ENCODE data around the gene CLK1.
"Not testable (repeated sequence)": the region's sequence is repeated elsewhere in the genome, so short reads cannot be mapped to it uniquely, and the experiment has no call there.

The CLK1 gene

GRCh38 chr2:200850512-200851256 is 13.8 kb downstream of the CLK1 start:
- no peak for DNase-seq

- no peak for DNase-seq
These were observed 16.5 kb downstream of the CLK1 start for GRCh38 chr2:200847939-200848338.

- no peak for DNase-seq
These were observed 17.2 kb downstream of the CLK1 start for GRCh38 chr2:200847269-200847668.

- no peak for DNase-seq
These were observed 18.7 kb downstream of the CLK1 start for GRCh38 chr2:200845669-200846325.

GRCh38 chr2:200845194-200845593 is 19.3 kb downstream of the CLK1 start:
- DNase-seq, result no peak

GRCh38 chr2:200843993-200844948 is 20.2 kb downstream of the CLK1 start:
- DNase-seq, result no peak

GRCh38 chr2:200839513-200839912 is 24.9 kb downstream of the CLK1 start:
- DNase-seq, result no peak

GRCh38 chr2:200834701-200835100 is 29.8 kb downstream of the CLK1 start:
- no peak for DNase-seq

GRCh38 chr2:200829258-200829655 is 35.2 kb downstream of the CLK1 start:
- DNase-seq, result no peak

- DNase-seq, result no peak
These were observed 35.7 kb downstream of the CLK1 start for GRCh38 chr2:200828572-200829257.

GRCh38 chr2:200828104-200828503 is 36.4 kb downstream of the CLK1 start:
- no peak for DNase-seq

- DNase-seq, result no peak
These were observed 42.7 kb downstream of the CLK1 start for GRCh38 chr2:200821686-200822245.

- DNase-seq, result no peak
These were observed 43.8 kb downstream of the CLK1 start for GRCh38 chr2:200820573-200821234.

GRCh38 chr2:200818732-200819131 is 45.7 kb downstream of the CLK1 start:
- DNase-seq, result not testable (repeated sequence)

GRCh38 chr2:200814917-200815316 is 49.5 kb downstream of the CLK1 start:
- DNase-seq, result no peak

- DNase-seq, result no peak
These were observed 50.1 kb downstream of the CLK1 start for GRCh38 chr2:200814276-200814815.

GRCh38 chr2:200812122-200813022 is 52.1 kb downstream of the CLK1 start:
- DNase-seq, result no peak

- DNase-seq, result peak; percentile 90
These were observed 52.9 kb downstream of the CLK1 start, which contains the start of gene BZW1 for GRCh38 chr2:200811333-200812121. BZW1 (plus strand) TSS chr2:200811910; CDS start chr2:200813218, 1,308 bp downstream.

- DNase-seq, result no peak
These were observed 53.5 kb downstream of the CLK1 start for GRCh38 chr2:200810998-200811332.

Data from NCI-H446 treated with DMSO at 0.1 percent for 48 hours (cell line).